ENCODE data around the gene PREP.
"Not testable (repeated sequence)": the region's sequence is repeated elsewhere in the genome, so short reads cannot be mapped to it uniquely, and the experiment has no call there.

PREP gene

GRCh38 chr6:105250533-105250932, 152.3 kb downstream of the PREP start:
- intact Hi-C loops (cut with DNase I): no loop called here
- DNase-seq: no peak

GRCh38 chr6:105243487-105243886, 159.4 kb downstream of the PREP start:
- intact Hi-C loops (cut with DNase I): no loop called here
- DNase-seq: no peak

- no peak for DNase-seq
- intact Hi-C loops (cut with DNase I): no loop called here
Observed at GRCh38 chr6:105235155-105235554, 167.7 kb downstream of the PREP start.

GRCh38 chr6:105231771-105232170, 171.1 kb downstream of the PREP start:
- DNase-seq; intact Hi-C loops (cut with DNase I): not testable (repeated sequence)
